ENCODE results near the gene SPOCK1. TPM values are rescaled to one million over a fixed set of nuclear protein-coding genes. Genes with fewer than 3 reads are reported as not detected.

SPOCK1 gene
- total and polyA plus RNA-seq, 7 donors = 4.2 to 52.7 (median 16.0) TPM

GRCh38 chr5:137176126-137176525 is 323.0 kb downstream of the SPOCK1 start:
- intact Hi-C loops (cut with DNase I) = no loop called here
- Histone ChIP-seq H3K36me3 (ENCODE audit: insufficient read depth in 1 of 2, low read depth in 1 of 2) (no peaks in the 10 kb centered on the region), H3K27ac (no peak overlapping the region), H3K27me3 (ENCODE audit: insufficient read depth in 3 of 3, low read length in 2 of 3) (no peaks in the 10 kb centered on the region), H3K9me3 (no peaks in the 10 kb centered on the region), H3K4me3 (no peak overlapping the region), H3K4me1 (no peaks in the 10 kb centered on the region)
- ATAC-seq (no peak), DNase-seq (no peak)
- TF ChIP-seq CTCF (IDR thresholded peaks at IDR 0.05) = no peak
- 81 to 84% (median 81%) methylated on average over 2 of the region's 2 CpGs for WGBS, 3 donors

- H3K4me1 ChIP-seq = no peaks in the 10 kb centered on the region
- intact Hi-C loops (cut with DNase I) = no loop called here
- H3K27me3 ChIP-seq (ENCODE audit: insufficient read depth in 3 of 3, low read length in 2 of 3) = no peaks in the 10 kb centered on the region
- no peak for DNase-seq
- no peak overlapping the region for H3K27ac ChIP-seq
- no peak overlapping the region for H3K4me3 ChIP-seq
- no peak for ATAC-seq
- H3K36me3 ChIP-seq (ENCODE audit: insufficient read depth in 1 of 2, low read depth in 1 of 2) = no peaks in the 10 kb centered on the region
- H3K9me3 ChIP-seq = no peaks in the 10 kb centered on the region
- no peak for TF ChIP-seq CTCF (IDR thresholded peaks at IDR 0.05)
- whole genome bisulfite sequencing, 3 donors = 77 to 81% (median 80%) methylated on average over 3 of the region's 3 CpGs
Observed at GRCh38 chr5:137174196-137174595, 324.9 kb downstream of the SPOCK1 start.

GRCh38 chr5:137172258-137172657 is 326.9 kb downstream of the SPOCK1 start:
- ATAC-seq = no peak
- WGBS, 3 donors = 72 to 88% (median 73%) methylated on average over 2 of the region's 2 CpGs
- no peaks in the 10 kb centered on the region for H3K9me3 ChIP-seq

GRCh38 chr5:137167187-137167586 is 331.9 kb downstream of the SPOCK1 start:
- Histone ChIP-seq H3K27ac (no peak overlapping the region), H3K36me3 (ENCODE audit: insufficient read depth in 1 of 2, low read depth in 1 of 2) (no peaks in the 10 kb centered on the region), H3K4me1 (no peaks in the 10 kb centered on the region), H3K4me3 (no peak overlapping the region), H3K9me3 (no peaks in the 10 kb centered on the region), H3K27me3 (ENCODE audit: insufficient read depth in 3 of 3, low read length in 2 of 3) (no peaks in the 10 kb centered on the region)
- intact Hi-C loops (cut with DNase I) = no loop called here
- ATAC-seq (no peak), DNase-seq (no peak)
- TF ChIP-seq CTCF (IDR thresholded peaks at IDR 0.05) = no peak

More at GRCh38 chr5:137172258-137172657, 326.9 kb downstream of the SPOCK1 start:
- H3K36me3 ChIP-seq (ENCODE audit: insufficient read depth in 1 of 2, low read depth in 1 of 2) = no peaks in the 10 kb centered on the region
- H3K4me1 ChIP-seq = no peaks in the 10 kb centered on the region
- TF ChIP-seq CTCF (IDR thresholded peaks at IDR 0.05) = no peak
- no peak for DNase-seq
- intact Hi-C loops (cut with DNase I) = no loop called here
- H3K27ac ChIP-seq = no peak overlapping the region
- H3K27me3 ChIP-seq (ENCODE audit: insufficient read depth in 3 of 3, low read length in 2 of 3) = no peaks in the 10 kb centered on the region
- H3K4me3 ChIP-seq = no peak overlapping the region

- Histone ChIP-seq H3K27me3 (ENCODE audit: insufficient read depth in 3 of 3, low read length in 2 of 3) (no peaks in the 10 kb centered on the region), H3K27ac (no peak overlapping the region), H3K4me3 (no peak overlapping the region), H3K4me1 (no peaks in the 10 kb centered on the region), H3K9me3 (no peaks in the 10 kb centered on the region), H3K36me3 (ENCODE audit: insufficient read depth in 1 of 2, low read depth in 1 of 2) (no peaks in the 10 kb centered on the region)
- DNase-seq (no peak), ATAC-seq (no peak)
- intact Hi-C loops (cut with DNase I) = no loop called here
- no peak for TF ChIP-seq CTCF (IDR thresholded peaks at IDR 0.05)
- 84 to 92% (median 90%) methylated on average over 1 of the region's 1 CpG for WGBS, 3 donors
Observed at GRCh38 chr5:137164961-137165360, 334.2 kb downstream of the SPOCK1 start.
